NCI-H2171 treated with DMSO at 0.1 percent for 48 hours (cell line): ENCODE measurements around the gene MYOC.
"Not testable (repeated sequence)": the region's sequence is repeated elsewhere in the genome, so short reads cannot be mapped to it uniquely, and the experiment has no call there.

Experiments used
- DNase-seq: peaks from one replicate; lab custom pipeline; 2025; lab: John Stamatoyannopoulos, UW

Gene MYOC

DNA sequence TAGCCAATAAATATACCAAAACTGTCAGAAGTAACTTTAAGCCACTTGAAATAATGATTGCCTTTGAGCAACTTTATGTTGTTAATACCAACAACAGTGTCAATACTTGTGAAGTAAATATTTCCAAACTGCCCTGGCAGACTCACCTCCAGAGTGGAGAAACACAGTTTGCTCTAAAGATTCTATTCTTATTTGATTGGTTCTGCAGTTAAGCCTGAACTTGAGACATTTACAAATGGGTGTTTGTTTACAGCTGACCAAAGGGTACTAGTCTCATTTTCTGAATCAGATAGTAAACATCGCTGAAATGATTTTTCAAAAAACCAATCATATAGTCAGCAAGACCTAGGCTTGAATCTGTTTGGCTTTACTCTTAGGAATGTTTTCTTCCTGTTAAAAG lies 1.3 kb upstream of the MYOC start:
- DNase-seq = no peak

DNA sequence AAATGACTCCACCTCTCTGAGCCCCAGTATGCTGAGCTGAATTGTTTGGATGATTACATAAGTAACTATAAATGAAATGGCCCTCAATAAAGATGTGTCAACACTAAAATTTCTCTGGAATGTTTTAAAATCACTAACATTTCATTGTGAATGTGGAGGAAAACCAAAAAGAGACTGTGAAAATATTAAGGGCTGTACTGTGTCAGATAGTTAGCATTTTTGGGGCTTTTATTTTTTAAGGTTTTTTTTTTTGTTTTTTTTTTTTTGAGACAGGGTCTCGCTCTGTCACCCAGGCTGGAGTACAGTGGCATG lies 6.3 kb downstream of the MYOC start:
- DNase-seq = no peak

DNA sequence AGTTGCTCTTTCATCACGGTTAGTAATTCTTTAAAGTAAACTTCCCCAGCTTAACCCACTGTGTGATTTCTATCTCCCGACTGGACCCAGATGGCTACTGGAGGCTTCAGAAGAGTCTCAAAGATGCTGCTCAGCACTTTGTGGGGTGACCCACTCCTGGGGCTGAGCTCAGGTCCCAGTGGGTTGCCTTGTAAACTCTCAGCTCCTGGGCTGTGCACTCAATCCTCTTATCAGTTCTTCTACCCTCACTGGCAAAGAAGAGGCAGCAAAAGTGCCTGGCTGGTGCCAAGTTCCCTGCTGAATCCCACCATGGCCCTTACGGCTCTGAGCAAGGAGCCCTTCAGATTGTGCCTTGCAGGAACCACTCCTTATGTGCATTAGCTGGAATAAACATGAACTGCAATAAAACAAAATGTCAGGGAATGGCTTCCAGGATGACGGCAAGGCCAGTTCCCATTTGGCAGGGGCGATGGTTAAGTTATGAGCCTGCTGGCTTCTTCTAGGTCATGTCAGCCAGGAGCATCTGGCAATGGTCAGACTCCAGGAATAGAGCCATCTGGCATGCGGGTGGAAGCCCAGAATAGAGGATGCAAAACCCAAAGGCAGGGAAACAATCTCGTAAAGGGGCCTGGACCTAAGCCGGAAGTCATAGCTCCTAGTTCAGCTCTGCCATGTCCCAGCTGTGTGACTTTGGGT lies 6.8 kb downstream of the MYOC start:
- DNase-seq = peak; percentile 75

DNA sequence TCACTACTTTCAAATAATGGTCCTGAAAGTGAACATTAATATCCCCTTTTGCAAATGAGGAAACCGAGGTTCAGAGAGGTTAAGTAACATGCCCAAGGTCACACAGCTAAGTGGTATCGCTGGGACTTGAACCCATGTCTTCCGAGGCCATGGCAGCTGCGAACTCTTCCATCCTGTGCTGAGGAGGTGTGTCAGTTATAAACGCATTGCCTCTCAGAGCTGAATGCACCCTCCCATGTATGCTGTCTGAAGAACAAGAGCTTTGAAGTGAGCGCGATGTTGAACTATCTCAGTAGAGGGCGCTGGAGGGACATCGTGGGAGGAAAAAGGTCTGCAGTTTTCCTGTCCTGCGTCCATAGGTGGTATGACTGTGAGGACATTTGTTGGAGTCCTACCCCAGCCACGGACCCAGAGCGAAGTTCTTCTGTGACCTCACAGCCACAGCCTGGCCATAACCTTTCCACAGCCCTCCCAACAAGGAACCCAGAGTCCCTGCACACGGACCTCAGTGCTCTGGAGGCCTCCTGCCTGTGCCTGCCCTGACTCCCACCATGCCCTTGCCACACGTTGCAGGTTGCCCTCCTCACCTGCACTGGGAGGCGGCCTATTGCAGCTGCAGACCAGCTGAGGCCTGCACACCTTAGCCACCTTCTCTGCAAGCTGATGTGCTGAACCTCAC lies 7.5 kb downstream of the MYOC start:
- DNase-seq = peak; percentile 62

DNA sequence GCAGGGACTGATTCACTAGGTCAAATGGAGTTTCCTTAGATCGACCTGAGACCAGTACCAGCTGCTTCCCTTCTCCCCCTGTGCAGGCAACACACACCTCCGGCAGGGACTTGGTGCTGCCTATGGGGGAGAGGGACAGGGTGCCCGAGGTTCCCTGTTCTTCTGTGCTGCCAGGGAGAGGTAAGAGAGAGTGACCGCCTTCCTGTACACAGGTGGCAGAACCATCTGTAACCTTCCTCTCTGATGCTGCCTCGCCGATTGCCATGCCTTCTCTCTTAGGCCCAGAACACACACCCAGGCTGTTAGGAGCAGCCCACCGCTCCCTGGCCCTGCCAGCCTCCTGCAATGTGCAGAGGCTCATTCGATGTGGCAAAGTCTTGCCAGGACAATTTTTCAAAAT lies 9.3 kb downstream of the MYOC start:
- peak; percentile 8 for DNase-seq

DNA sequence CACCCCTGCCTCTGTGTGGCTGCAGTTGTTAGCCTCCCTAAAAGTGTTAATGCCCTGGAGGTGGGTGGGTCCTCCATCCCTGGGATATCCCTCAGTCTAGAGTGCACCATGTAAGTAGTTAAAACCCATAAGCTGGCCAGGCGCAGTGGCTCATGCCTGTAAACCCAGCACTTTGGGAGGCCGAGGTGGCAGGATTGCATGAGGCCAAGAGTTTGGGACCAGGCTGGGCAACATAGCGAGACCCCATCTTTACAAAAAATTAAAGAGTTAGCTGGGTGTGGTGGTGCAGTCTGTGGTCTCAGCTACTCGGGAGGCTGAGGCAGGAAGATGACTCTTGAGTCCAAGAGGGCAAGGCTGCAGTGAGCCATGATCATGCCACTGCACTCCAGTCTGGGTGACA lies 10.3 kb downstream of the MYOC start:
- no peak for DNase-seq

DNA sequence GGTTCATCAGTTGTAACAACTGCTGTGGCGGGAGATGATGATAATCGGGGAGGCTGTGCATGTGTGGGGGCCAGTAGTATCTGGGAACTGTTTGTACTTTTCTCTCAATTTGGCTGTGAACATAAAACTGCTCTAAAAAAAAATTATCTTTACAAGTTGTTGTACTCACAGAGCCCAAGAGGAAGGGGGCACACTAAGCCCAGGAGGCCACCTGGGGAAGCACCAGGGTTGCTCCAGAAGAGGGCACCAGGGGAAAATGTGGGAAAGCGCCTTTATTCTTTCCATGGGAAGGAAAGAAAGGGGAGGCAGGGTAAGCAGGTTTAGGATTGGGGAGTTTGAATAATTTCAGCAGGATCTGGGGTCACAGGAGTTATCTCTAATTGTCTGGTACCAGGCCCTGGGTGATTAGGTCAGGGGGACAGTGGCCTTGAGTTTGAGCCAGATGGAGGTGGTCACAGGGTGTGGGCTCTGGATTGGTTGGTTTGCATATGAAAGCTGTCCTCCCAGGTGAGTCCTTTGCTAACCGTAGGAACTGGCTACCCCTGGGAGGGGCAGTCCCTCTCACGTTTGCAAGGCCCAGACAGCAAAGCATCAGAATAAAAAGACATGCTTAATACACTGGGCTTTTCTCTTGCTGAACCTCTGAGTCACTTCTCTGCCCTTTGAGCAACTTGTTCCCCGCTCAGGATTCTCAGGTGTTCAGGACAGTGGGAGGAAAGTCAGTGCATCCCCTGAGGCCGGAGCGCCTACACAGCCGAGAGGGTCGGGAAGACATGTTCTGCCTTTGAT lies 11.2 kb downstream of the MYOC start:
- DNase-seq = no peak

DNA sequence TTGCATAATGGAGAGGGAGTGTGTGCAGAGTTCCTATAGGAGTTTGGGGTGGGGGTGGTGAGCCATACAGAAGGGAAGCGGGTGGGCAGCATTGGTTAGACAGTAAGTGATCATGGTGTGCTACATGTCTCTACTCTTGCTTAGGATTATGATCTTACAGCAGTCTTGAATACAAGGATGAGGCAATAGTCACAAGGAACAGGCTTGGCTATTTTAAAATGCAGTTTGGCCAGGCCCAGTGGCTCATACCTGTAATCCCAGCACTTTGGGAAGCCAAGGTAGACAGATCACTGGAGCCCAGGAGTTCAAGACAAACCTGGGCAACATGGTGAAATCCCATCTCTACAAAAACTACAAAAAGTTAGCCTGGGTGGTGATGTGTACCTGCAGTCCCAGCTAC lies 12.3 kb downstream of the MYOC start:
- no peak for DNase-seq

DNA sequence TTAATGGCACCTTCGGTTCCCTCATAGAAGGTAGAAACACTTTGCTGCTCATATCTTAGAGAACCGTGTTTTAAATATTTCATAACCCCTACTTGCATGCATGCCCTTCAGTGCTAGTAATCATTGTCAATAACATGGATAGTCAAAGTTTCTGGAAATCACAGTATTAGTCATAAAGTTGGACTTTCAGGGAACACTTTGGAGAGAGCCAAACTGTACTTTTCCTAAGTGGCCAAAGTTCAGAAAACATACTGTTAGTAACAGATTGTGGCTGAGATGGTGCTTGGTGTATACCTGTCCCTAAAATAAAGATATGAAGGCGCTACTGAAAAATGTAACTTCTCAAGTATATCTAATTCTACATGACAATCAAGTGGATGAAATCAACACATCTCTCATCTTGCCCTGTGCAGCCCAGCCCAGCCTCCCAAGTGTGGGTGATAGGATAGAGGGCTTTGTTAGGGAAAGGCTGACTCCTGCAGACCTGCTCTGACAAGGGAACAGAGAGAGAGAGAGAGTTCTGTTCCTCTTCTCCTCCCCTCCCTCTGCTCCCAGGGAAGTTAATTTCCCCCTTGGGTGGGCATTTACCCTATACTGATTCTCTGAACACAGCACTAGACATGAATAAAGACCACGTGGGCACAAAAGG lies 14.4 kb downstream of the MYOC start:
- DNase-seq = no peak

DNA sequence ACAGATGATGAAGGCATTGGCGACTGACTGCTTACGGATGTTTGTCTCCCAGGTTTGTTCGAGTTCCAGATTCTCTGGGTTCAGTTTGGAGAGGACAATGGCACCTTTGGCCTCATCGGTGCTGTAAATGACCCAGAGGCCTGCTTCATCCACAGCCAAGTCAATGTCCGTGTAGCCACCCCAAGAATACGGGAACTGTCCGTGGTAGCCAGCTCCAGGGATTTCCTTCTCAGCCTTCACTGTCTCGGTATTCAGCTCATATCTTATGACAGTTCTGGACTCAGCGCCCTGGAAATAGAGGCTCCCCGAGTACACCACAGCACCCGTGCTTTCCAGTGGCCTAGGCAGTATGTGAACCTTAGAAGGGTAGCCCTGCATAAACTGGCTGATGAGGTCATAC lies 16.3 kb downstream of the MYOC start:
- DNase-seq = no peak

DNA sequence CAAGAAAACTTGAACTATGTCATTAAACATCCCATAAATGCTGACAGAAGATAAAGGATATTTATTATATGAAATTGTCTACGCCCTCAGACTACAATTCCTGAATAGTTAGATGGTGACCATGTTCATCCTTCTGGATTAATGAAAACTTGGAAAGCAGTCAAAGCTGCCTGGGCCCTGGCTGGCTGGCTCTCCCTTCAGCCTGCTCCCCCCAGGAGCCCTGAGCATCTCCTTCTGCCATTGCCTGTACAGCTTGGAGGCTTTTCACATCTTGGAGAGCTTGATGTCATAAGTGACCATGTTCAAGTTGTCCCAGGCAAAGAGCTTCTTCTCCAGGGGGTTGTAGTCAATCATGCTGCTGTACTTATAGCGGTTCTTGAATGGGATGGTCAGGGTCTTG lies 16.8 kb downstream of the MYOC start:
- DNase-seq = no peak

DNA sequence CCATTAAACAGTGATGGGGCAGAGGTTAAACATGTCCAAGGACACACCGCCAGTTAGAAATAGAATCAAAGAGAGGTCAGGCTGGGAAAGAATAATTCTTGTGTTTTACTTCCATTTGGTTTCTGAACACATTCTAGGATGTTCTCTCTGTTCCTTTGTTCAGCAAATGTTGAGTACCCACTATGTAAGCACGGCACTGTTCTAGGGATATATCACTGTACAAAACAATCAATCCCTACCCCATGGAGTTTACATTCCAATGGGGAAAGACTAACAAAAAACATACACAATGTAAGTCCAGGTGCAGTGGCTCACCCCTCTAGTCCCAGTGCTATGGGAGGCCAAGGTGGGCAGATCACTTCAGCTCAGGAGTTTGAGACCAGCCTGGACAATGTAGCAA lies 24.3 kb downstream of the MYOC start:
- no peak for DNase-seq

DNA sequence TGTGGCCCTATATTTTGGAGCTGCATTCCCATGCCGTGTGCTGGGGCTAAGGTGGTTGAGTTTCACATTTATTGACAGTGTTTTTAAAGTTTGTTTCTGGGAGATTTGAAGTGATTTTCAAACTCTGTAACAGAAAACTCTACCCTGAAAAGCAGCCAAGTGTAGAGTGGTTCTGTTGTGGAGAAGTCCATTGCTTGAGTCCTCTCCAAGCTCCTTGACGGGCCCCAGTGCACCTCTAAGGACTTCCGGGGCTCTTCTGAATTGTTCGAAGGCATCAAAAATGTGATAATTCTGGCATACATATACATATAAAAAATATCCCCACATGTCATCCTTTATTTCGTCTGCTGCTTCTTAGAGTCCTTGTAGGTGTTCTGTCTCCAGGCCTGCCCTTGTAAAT lies 25.5 kb downstream of the MYOC start:
- DNase-seq = no peak

DNA sequence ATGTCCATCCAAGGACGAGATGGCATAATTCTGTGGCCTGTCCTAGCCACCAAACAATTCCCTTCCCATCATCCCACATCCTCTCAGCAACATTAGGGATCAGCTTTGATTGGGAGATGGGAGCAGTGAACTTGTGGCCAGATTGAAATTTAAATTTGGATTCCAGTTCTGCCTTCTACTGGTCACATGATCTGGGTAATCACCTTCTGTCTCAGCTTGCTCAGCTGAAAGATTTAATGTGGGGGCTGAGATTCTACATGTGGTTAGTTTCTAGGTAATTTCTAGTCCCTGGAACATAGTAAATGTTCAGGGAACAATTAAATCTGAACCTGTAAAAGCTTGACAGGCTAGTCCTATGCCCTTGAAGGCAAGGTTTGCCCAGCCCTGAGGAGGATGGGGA lies 27.3 kb downstream of the MYOC start:
- no peak for DNase-seq

DNA sequence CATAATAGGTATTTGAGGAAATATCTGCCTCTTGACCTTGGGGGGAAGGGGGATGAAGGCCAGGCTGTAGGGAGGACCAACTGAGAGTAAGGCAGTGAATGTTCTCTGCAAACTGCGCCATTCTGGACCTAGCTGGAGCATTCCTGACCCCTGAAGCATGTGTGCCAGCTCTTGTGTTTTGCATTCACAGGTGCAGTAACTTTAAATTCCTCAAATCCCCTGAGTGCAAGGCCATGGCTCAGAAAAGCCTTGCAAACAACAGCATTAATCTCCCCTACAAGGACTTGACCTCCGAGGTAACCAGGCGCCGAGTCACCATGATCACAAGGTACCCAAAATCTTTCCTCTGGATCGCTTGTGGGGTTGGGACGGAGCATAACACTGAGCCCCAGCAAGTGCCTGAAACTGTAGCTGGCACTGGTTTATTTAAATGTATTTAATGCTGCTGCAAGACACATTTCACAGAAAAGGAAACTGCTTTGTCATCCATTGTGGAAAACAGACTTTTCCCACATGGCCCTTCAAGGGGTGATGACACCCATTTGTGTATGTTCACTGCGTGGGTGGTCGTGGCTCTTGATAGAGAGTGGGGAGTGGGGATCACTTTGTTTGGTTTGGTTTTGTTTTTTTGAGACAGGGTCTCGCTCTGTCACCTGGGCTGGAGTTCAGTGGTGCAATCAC lies 28.7 kb downstream of the MYOC start:
- DNase-seq = no peak

DNA sequence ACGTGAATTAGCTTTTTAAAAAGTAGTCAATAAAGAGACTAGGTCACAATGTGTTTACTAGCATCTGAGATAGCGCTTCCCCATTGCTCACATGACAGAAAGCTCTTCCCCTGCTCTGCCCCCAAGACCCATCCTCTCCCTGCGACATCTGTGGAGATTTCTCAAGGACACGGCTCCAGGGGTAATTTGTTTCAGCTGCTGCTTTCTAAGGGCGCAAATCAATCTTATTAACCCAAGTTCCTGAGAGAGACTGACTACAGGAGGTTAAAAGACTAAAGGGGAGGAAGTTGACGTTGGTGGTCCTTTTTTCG lies 30.4 kb downstream of the MYOC start, which contains the start of gene MYOCOS:
Gene MYOCOS, plus strand, starts transcription at position 92 of the 311 bp plus-strand sequence. CDS start 1,641 bp downstream, outside the sequence.
- DNase-seq = no peak

DNA sequence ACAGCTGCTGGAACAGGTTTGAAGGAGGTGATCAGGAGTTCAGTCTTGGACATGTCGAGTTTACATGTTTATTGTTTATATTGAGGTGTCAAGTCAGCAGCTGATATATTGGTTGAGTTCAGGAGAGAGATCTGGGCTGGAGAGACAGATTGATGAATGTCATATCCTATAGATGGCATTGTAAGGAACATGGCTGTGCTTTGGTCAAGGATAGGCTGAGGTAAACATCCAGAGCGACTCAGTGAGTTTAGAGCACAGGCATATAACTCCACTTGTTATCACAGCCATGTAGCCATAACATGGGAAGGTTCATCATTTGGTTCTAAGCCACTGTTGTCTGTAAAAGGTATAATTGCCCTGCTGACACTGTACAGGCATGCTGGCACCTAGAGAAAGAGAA lies 35.9 kb downstream of the MYOC start:
- no peak for DNase-seq

DNA sequence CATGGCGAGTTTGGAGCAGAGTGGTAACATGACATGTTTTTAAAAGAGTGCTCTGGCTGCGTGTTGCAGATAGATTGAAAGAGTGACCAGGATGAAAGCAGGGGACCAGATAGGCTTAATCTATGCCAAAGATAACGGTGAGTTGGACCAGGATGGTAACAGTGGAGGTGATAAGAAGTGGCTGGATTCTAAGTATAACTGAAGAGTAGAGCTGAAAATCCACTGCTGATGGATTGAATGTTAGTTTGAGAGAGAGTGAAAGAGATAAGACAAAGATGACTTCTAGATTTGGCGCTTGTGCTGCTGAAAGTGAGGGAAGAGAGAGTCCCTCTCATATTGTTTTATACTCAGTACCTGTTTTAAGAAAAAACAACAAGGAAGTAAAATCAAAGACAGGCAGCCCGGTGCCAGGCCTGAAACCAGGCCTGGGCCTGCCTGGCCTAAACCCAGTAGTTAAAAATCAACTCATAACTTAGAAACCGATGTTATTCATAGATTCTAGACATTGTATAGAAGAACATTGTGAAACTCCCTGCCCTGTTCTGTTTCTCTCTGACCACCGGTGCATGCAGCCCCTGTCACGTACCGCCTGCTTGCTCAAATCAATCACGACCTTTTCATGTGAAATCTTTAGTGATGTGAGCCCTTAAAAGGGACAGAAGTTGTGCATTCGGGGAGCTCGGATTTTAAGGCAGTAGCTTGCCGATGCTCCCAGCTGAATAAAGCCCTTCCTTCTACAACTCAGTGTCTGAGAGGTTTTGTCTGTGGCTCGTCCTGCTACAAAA lies 37.2 kb downstream of the MYOC start:
- not testable (repeated sequence) for DNase-seq

DNA sequence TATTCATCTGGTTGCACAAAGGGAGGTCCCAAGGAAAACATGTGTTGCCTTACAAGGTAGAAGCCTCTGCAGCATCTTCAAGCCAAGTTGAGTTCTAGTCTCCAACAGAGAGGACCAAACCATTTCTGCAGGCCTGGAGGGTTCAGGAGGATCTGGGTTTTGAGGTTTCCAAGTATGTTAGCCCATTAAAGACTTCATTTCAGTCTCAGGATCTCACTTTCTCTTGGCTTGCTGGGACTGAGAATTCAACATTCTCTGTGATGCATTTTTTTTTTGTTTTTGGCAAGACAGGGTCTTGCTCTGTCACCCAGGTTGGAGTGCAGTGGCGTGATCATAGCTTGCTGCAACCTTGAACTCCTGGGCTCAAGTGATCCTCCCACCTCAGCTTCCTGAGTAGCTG lies 39.2 kb downstream of the MYOC start:
- no peak for DNase-seq

DNA sequence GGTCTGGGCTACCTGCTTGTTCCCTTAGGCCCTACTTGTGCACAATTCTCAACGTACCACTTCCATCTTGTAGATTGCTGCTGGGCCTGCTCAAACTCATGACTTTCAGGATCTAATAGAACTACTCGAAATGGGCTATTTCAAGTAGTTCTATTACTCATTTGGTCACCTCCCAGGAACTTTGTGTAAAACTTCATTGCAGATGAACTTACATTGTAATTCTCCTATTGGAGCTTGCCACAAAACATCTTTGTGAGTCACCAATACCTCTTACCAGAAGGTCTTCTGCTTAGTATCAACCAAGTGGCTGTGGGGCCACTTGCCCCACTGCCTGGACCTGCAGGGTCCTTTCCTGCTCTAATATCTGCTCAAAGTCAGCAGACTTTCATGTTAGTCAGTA lies 41.2 kb downstream of the MYOC start:
- no peak for DNase-seq

DNA sequence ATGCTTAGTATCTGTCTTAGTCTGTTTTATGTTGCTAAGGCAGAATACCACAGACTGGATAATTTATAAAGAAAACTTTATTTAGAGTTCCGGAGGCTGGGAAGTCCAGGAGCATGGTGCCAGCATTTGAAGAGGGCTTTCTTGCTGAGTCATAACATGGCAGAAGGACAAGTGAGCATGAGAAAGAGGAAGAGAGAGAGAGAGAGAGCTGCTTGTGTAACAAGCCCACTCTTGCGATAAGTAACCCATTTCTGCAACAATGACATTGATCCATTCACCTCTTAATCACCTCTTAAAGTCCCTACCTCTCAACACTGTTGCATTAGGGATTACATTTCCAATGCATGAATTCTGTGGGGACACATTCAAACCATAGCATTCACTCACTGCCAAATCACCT lies 42.1 kb downstream of the MYOC start:
- DNase-seq = no peak
